K562 (cell line): Measurements from ENCODE around the gene CCT4. TPM values are rescaled to one million over a fixed set of nuclear protein-coding genes. Genes with fewer than 3 reads are reported as not detected.

ENCODE experiments used
- ATF4 ChIP-seq: fragments of 450-650 bp; formaldehyde crosslinking; IDR thresholded peaks from 2 replicates; pipeline ENCODE4 v1.4.0; 2022; ENCODE audit warnings: mild to moderate bottlenecking, moderate library complexity
- BCOR ChIP-seq: fragments of 450-650 bp; IDR thresholded peaks from 2 replicates; pipeline ENCODE4 v1.6.1; 2016
- DNMT1 ChIP-seq: fragments of 450-650 bp; IDR thresholded peaks from 2 replicates; pipeline ENCODE4 v1.6.1; 2016; ENCODE audit warnings: antibody characterized with exemption, mild to moderate bottlenecking
- EP400 ChIP-seq: fragments of 450-650 bp; IDR thresholded peaks from 2 replicates; pipeline ENCODE4 v1.6.1; 2017; ENCODE audit warnings: antibody characterized with exemption, mild to moderate bottlenecking, moderate library complexity
- GTF2A2 ChIP-seq: IDR thresholded peaks from 2 replicates; pipeline ENCODE4 v1.6.1; 2016; ENCODE audit warnings: mild to moderate bottlenecking, missing genetic modification characterization, missing compliant biosample characterization
- HES1 ChIP-seq: fragments of 450-650 bp; IDR thresholded peaks from 2 replicates; pipeline ENCODE4 v1.6.1; 2016; ENCODE audit warnings: low read depth, mild to moderate bottlenecking, moderate library complexity
- KLF13 ChIP-seq: fragments of 450-650 bp; IDR thresholded peaks from 2 replicates; pipeline ENCODE4 v1.6.1; 2016; ENCODE audit warnings: missing genetic modification characterization, low read depth, mild to moderate bottlenecking, missing compliant biosample characterization, moderate library complexity, borderline replicate concordance
- LCOR ChIP-seq: sonication (generic); formaldehyde crosslinking; IDR thresholded peaks from 2 replicates; pipeline ENCODE4 v1.8.0; 2022; ENCODE audit warnings: mild to moderate bottlenecking, missing genetic modification reagents
- PATZ1 ChIP-seq: fragments of 250-450 bp; sonication (Bioruptor Pico); IDR thresholded peaks from 2 replicates; pipeline ENCODE4 v1.5.0; 2020; ENCODE audit warnings: mild to moderate bottlenecking, borderline replicate concordance
- REST ChIP-seq, 2 experiments: fragments of 450-650 bp; formaldehyde crosslinking in 1 of 2; IDR thresholded peaks; 2 replicates each; pipeline versions ENCODE4 v1.4.0 to v1.6.1; 2014 to 2020; ENCODE audit warnings: mild to moderate bottlenecking in 2 of 2, borderline replicate concordance in 1 of 2, low read depth in 1 of 2
- TRIM25 ChIP-seq: fragments of 450-650 bp; IDR thresholded peaks from 2 replicates; pipeline ENCODE4 v1.7.0; 2016; ENCODE audit warnings: borderline replicate concordance
- polyA plus RNA-seq, 8 experiments: library from polyadenylated mRNA; depleted of rRNA in 4 of 8; stranded (reverse) in 5 of 8; unstranded in 3 of 8; fragments of >200 nt; fragmentation: Nextera tagmentation in 2 of 8; fragmentation: Illumina TruSeq in 1 of 8; extraction: Ambion mirVana in 2 of 8; extraction: Trizol in 1 of 8; gene quantifications; 2 replicates each; pipeline versions ENCODE4 v1.2.1 to v1.2.3, GENCODE V29; 2011 to 2014; ENCODE audit warnings: inconsistent platforms in 1 of 8, missing spikeins in 1 of 8
- total RNA-seq, 7 experiments: library from RNA; depleted of rRNA in 6 of 7; stranded (reverse); fragments of >200 nt in 6 of 7; fragmentation: Illumina TruSeq in 2 of 7; extraction: Trizol in 2 of 7; gene quantifications; 2 replicates each; pipeline versions ENCODE4 v1.2.1 to v1.2.3, GENCODE V29; 2011 to 2021; ENCODE audit warnings: low replicate concordance in 1 of 7

CCT4 gene
- total and polyA plus RNA-seq, 9 of the 15 experiments (the other 6 are each of a cell fraction or from before 2014, with no cell fraction given) = 101 to 368 (median 303) TPM

- TF ChIP-seq PATZ1 (CRISPR knock-in tag) (no peak), HES1 (no peak), BCOR (no peak), LCOR (peak; percentile 82), REST (IDR thresholded peaks at IDR 0.05; ENCODE audit: borderline replicate concordance) (no peak), REST (CRISPR knock-in tag; IDR thresholded peaks at IDR 0.05; ENCODE audit: low read depth) (peak; percentile 86), TRIM25 (peak; percentile 33; the same call in 1 of the 2 replicates), EP400 (peak; percentile 98), GTF2A2 (tag) (peak; percentile 67), KLF13 (tag) (0 out of 2 replicates have a peak, but pooled peaks have one; percentile 35), ATF4 (CRISPR knock-in tag) (0 out of 2 replicates have a peak, but pooled peaks have one; percentile 42), DNMT1 (0 out of 2 replicates have a peak, but pooled peaks have one; percentile 65)
Observed at GRCh38 chr2:61888267-61889055, at the start of gene CCT4 (continued).
